Measurements from ENCODE around the gene KRTAP10-12.

GRCh38 chr21:44647222-44647552, 49.8 kb upstream of the KRTAP10-12 start:
- TF ChIP-seq, protein P1, sequence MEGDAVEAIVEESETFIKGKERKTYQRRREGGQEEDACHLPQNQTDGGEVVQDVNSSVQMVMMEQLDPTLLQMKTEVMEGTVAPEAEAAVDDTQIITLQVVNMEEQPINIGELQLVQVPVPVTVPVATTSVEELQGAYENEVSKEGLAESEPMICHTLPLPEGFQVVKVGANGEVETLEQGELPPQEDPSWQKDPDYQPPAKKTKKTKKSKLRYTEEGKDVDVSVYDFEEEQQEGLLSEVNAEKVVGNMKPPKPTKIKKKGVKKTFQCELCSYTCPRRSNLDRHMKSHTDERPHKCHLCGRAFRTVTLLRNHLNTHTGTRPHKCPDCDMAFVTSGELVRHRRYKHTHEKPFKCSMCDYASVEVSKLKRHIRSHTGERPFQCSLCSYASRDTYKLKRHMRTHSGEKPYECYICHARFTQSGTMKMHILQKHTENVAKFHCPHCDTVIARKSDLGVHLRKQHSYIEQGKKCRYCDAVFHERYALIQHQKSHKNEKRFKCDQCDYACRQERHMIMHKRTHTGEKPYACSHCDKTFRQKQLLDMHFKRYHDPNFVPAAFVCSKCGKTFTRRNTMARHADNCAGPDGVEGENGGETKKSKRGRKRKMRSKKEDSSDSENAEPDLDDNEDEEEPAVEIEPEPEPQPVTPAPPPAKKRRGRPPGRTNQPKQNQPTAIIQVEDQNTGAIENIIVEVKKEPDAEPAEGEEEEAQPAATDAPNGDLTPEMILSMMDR (IDR thresholded peaks at IDR 0.05 in 2 of 3, conservative IDR thresholded peaks at IDR 0.05 in 1 of 3; ENCODE audit: control insufficient read depth in 2 of 3, extremely low read depth in 1 of 3, insufficient read depth in 1 of 3, low read depth in 3 of 3, low read length in 3 of 3), result no peak
- TF ChIP-seq TCF7 (IDR thresholded peaks at IDR 0.05; ENCODE audit: borderline replicate concordance) (no peak), POLR2A (IDR thresholded peaks at IDR 0.05; ENCODE audit: low read depth, low read length) (no peak), RAD21 (IDR thresholded peaks at IDR 0.05; ENCODE audit: insufficient read depth, low read depth, low read length) (no peak), EZH2 (IDR thresholded peaks at IDR 0.05; ENCODE audit: borderline replicate concordance, control insufficient read depth, low read depth, low read length) (no peak), SPI1 (IDR thresholded peaks at IDR 0.05; ENCODE audit: borderline replicate concordance, insufficient read depth, low read depth, low read length) (no peak), ZBTB40 (IDR thresholded peaks at IDR 0.05; ENCODE audit: borderline replicate concordance) (no peak), E4F1 (IDR thresholded peaks at IDR 0.05; ENCODE audit: borderline replicate concordance, partially characterized antibody) (no peak), POLR2AphosphoS2 (IDR thresholded peaks at IDR 0.05; ENCODE audit: low read depth, low read length) (no peak), IKZF1 (conservative IDR thresholded peaks at IDR 0.05) (no peak), PML (IDR thresholded peaks at IDR 0.05; ENCODE audit: low read length) (no peak)
